Measurements from ENCODE around the gene SECISBP2.
A peak's percentile ranks its signal among the peaks of the same experiment; 100 is the strongest.

SECISBP2 gene

GRCh38 chr9:89372230-89372816, 54.0 kb downstream of the SECISBP2 start:
- H3K4me3 ChIP-seq (ENCODE audit: low read depth, low read length): no peak overlapping the region
- TF ChIP-seq POLR2A (IDR thresholded peaks at IDR 0.05; ENCODE audit: extremely low read depth, insufficient read length): no peak
- DNase-seq (ENCODE audit: low read depth): peak; percentile 36

DNA sequence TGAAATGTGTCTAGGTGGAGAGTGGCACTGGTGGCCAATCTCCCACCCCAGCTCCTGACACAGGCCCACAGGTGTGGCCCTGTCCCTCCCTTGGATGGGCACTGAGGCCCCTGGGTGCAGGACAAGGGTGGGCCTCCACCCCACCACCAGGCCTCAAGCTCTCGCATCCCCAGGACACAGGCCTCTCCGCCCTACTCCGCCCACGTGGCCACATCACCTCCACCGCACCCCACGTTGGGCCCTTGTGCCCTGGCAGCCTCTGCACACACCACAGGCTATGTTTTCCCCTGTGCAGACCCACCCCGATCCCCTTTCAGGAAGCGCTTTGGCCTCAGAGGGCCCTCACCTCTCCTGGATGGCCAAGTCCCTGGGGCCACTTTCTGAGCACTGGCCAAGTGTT, 54.7 kb downstream of the SECISBP2 start:
- DNase-seq (ENCODE audit: low read depth): no peak
- H3K4me3 ChIP-seq (ENCODE audit: low read depth, low read length): no peak overlapping the region
- TF ChIP-seq, protein P1, sequence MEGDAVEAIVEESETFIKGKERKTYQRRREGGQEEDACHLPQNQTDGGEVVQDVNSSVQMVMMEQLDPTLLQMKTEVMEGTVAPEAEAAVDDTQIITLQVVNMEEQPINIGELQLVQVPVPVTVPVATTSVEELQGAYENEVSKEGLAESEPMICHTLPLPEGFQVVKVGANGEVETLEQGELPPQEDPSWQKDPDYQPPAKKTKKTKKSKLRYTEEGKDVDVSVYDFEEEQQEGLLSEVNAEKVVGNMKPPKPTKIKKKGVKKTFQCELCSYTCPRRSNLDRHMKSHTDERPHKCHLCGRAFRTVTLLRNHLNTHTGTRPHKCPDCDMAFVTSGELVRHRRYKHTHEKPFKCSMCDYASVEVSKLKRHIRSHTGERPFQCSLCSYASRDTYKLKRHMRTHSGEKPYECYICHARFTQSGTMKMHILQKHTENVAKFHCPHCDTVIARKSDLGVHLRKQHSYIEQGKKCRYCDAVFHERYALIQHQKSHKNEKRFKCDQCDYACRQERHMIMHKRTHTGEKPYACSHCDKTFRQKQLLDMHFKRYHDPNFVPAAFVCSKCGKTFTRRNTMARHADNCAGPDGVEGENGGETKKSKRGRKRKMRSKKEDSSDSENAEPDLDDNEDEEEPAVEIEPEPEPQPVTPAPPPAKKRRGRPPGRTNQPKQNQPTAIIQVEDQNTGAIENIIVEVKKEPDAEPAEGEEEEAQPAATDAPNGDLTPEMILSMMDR (IDR thresholded peaks at IDR 0.05; ENCODE audit: low read depth, low read length): no peak
- TF ChIP-seq MYC (IDR thresholded peaks at IDR 0.05; ENCODE audit: low read depth, low read length): no peak
- no peak for TF ChIP-seq MAX (IDR thresholded peaks at IDR 0.05; ENCODE audit: low read depth, low read length)
- TF ChIP-seq POLR2A (IDR thresholded peaks at IDR 0.05; ENCODE audit: extremely low read depth, insufficient read length): no peak

DNA sequence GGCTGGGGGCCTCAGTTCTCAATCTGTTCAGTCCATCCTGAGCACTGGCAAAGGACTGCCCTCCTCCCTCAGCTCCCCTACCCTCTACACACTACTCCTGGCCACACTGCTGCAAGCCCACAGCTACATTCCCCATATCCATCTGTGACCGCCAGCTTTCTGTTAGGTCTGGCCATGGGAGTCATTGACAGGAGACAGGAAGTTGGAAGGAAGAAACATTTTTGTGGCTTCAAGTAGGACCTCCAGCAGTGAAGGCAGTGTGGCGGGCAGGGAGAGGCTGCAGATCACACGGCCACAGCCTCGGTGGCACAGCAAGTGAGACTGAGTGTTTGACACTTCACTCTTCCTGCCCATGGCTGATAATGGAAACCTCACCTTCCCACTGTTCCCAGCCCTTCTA, 55.9 kb downstream of the SECISBP2 start:
- peak; percentile 34 for DNase-seq (ENCODE audit: low read depth)
- H3K4me3 ChIP-seq (ENCODE audit: low read depth, low read length): no peak overlapping the region
- TF ChIP-seq MAX (IDR thresholded peaks at IDR 0.05; ENCODE audit: low read depth, low read length) (no peak), MYC (IDR thresholded peaks at IDR 0.05; ENCODE audit: low read depth, low read length) (no peak), POLR2A (IDR thresholded peaks at IDR 0.05; ENCODE audit: extremely low read depth, insufficient read length) (no peak)
- TF ChIP-seq, protein P1 (IDR thresholded peaks at IDR 0.05; ENCODE audit: low read depth, low read length): no peak

DNA sequence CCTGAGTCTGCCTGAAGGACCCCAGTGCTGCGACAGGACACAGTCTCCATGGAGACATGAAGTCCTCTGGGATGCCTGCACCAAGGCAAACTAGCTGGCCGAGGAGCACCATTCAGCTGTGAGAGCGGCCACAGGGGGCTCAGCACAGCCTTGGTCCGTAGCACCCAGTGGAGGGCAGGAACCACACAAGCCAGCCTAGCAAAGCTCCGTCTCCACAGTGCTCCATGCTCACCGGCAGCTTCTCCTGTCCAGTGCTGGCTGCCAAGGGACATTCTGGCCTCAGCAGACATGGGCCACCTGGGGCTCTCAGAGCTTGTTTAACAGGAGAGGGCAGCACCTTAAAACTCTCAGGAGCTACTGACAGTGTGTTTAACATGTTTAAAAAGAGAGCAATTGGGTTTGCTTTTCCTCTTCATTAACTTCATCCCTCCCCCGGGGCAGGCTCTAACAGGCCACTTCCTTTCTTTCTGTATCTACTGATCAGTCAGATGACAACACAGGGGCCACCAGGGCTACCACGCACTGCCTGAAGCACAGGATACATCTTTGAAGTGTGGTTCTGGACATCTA, 57.0 kb downstream of the SECISBP2 start:
- DNase-seq (ENCODE audit: low read depth): peak; percentile 78
- TF ChIP-seq, protein P1 (IDR thresholded peaks at IDR 0.05; ENCODE audit: low read depth, low read length): no peak
- peak; percentile 45 for TF ChIP-seq MYC (IDR thresholded peaks at IDR 0.05; ENCODE audit: low read depth, low read length)
- H3K4me3 ChIP-seq (ENCODE audit: low read depth, low read length): no peak overlapping the region

DNA sequence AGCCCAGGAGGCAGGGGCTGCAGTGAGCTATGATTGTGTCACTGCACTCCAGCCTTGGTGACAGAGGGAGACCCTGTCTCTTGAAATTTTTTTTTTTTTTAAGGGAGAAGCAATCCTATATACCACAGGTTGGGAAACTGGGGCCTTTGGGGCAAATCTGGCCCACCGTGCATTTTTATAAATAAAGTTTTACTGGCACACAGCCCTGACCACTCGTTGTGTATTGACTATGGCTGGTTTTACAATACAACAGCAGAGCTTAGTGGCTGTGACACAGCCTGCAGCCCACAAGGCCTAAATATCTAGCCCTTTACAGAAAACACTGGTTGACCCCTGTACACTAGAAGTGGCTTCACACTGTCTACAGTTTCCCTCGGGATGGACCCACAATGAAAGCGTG, 58.0 kb downstream of the SECISBP2 start:
- TF ChIP-seq POLR2A (IDR thresholded peaks at IDR 0.05; ENCODE audit: extremely low read depth, insufficient read length) (no peak), MAX (IDR thresholded peaks at IDR 0.05; ENCODE audit: low read depth, low read length) (no peak)
- TF ChIP-seq, protein P1 (IDR thresholded peaks at IDR 0.05; ENCODE audit: low read depth, low read length): no peak
- DNase-seq (ENCODE audit: low read depth): no peak
- H3K4me3 ChIP-seq (ENCODE audit: low read depth, low read length): no peak overlapping the region

DNA sequence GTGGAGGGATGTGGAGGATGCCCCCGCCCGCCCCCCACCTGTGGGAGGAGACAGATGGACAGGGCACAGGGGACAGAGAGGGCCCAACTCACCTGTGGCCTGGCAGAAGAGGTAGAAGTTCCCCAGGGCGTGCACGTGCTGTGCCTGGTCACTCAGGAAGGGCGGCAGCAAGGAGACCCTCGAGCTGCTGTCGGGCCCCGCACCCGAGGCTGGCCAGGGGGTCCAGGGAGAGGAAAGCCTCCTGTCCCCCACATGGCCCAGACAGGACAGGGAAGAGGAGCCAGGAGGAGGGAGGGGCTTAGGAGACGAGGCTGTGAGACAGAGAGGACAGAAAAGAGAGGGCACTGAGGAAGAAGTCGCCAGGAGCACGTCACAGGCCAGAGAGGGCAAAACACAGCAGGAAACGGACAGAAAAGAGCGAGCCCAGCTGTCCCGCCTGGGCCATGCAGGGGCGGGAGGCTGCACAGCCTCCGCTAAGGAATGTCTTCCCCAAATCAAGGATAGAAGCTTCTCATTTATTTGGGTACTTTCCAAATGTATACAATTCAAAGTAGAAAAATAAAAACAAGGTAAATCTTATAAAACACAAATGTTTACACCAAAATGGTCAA, 58.5 kb downstream of the SECISBP2 start:
- no peak for DNase-seq (ENCODE audit: low read depth)
- no peak for TF ChIP-seq POLR2A (IDR thresholded peaks at IDR 0.05; ENCODE audit: extremely low read depth, insufficient read length)
- no peak for TF ChIP-seq MAX (IDR thresholded peaks at IDR 0.05; ENCODE audit: low read depth, low read length)
- no peak for TF ChIP-seq MYC (IDR thresholded peaks at IDR 0.05; ENCODE audit: low read depth, low read length)
- TF ChIP-seq, protein P1 (IDR thresholded peaks at IDR 0.05; ENCODE audit: low read depth, low read length): no peak
- no peak overlapping the region for H3K4me3 ChIP-seq (ENCODE audit: low read depth, low read length)

Data from NB4 (cell line).